AG04450 (cell line): ENCODE measurements around the gene IGDCC3. TPM values are rescaled to one million over a fixed set of nuclear protein-coding genes. Genes with fewer than 3 reads are reported as not detected.
A peak's percentile ranks its signal among the peaks of the same experiment; 100 is the strongest.

Source experiments
- CTCF ChIA-PET: fragments of 300-600, 350-600 bp; formaldehyde crosslinking; extraction: SDS; loops from one replicate; lab custom pipeline; 2022; ENCODE audit warnings: antibody characterized with exemption, inconsistent platforms; lab: Charles Lee
- POLR2A ChIA-PET: fragments of 350-600 bp; formaldehyde crosslinking; extraction: SDS; loops from one replicate; lab custom pipeline; 2021; ENCODE audit warnings: antibody characterized with exemption, inconsistent platforms; lab: Yijun Ruan, JAX
- DNase-seq: peaks from one replicate; pipeline ENCODE4 v3.0.0-alpha.2; 2011; ENCODE audit warnings: low read depth, low spot score
- H3K27ac ChIP-seq: one replicate; pipeline ENCODE4 v1.5.1; 2012; ENCODE audit warnings: low read depth, low read length, control low read depth
- H3K27me3 ChIP-seq: one replicate; pipeline ENCODE4 v1.6.0; 2012; ENCODE audit warnings: low read length; ENCODE audit not compliant: control insufficient read depth, insufficient read depth
- H3K4me3 ChIP-seq: 2 replicates; pipeline ENCODE4 v1.5.1; 2011; ENCODE audit warnings: mild to moderate bottlenecking, low read depth, low read length, control low read depth
- H3K9me3 ChIP-seq: 2 replicates; pipeline ENCODE4 v1.5.1; 2012; ENCODE audit warnings: low read length; ENCODE audit not compliant: control insufficient read depth, insufficient read depth
- CTCF ChIP-seq: IDR thresholded peaks from 2 replicates; pipeline ENCODE4 v1.5.1; 2011; ENCODE audit warnings: low read depth, low read length, control low read depth, inconsistent platforms
- polyA plus RNA-seq: library from polyadenylated mRNA; depleted of rRNA; stranded (reverse); fragments of >200 nt; gene quantifications from 2 replicates; pipeline ENCODE4 v1.2.3, GENCODE V29; 2011

IGDCC3 gene
- polyA plus RNA-seq, 1 experiment: 0.11 TPM

- TF ChIP-seq CTCF: no peak
- H3K4me3 ChIP-seq: no peak overlapping the region
- H3K9me3 ChIP-seq: peaks cover 3% of the 10 kb centered on the region; the same call in 1 of the 2 replicates
- POLR2A ChIA-PET: interaction anchor here (0.6 to 2.9 kb wide), 11 partner anchors 11 to 237 kb away, joined by 3 to 55 read pairs (median 5); partner anchors contain the start of genes CLPX and RASL12
- CTCF ChIA-PET: interaction anchor here (0.6 to 1.9 kb wide), 2 partner anchors 19 to 24 kb away, joined by 5 read pairs; partner anchors contain the start of gene PARP16
- no peak for DNase-seq
- no peak overlapping the region for H3K27ac ChIP-seq
- H3K27me3 ChIP-seq: no peaks in the 10 kb centered on the region
These were observed 72.0 kb downstream of the IGDCC3 start for GRCh38 chr15:65305776-65306175.

GRCh38 chr15:65305150-65305758, 72.5 kb downstream of the IGDCC3 start:
- DNase-seq: no peak
- ChIA-PET POLR2A (interaction anchor here (0.5 to 2.9 kb wide), 39 partner anchors 8 to 1484 kb away, joined by 3 to 55 read pairs (median 4); partner anchors contain the start of genes CLPX, HACD3, PARP16 and PDCD7), CTCF (interaction anchor here (0.6 to 1.9 kb wide), 4 partner anchors 14 to 124 kb away, joined by 5 read pairs; partner anchors contain the start of gene PARP16)
- no peak overlapping the region for H3K4me3 ChIP-seq
- H3K27me3 ChIP-seq: no peaks in the 10 kb centered on the region
- peak overlapping the region; percentile 57 for H3K27ac ChIP-seq
- H3K9me3 ChIP-seq: peaks cover 3% of the 10 kb centered on the region; the same call in 1 of the 2 replicates
- no peak for TF ChIP-seq CTCF

- H3K4me3 ChIP-seq: peak within 1 kb of the TSS; percentile 58
- peaks cover 3% of the 10 kb centered on the region; the same call in 1 of the 2 replicates for H3K9me3 ChIP-seq
- H3K27me3 ChIP-seq: no peaks in the 10 kb centered on the region
- CTCF ChIA-PET: interaction anchor here (0.6 to 1.9 kb wide), 3 partner anchors 14 to 123 kb away, joined by 5 read pairs; partner anchors contain the start of gene PARP16
- POLR2A ChIA-PET: interaction anchor here (0.6 to 2.9 kb wide), 36 partner anchors 8 to 1485 kb away, joined by 3 to 55 read pairs (median 4); partner anchors contain the start of genes CLPX, HACD3, PARP16 and PDCD7
- H3K27ac ChIP-seq: peak within 1 kb of the TSS; percentile 58
- DNase-seq: peak; percentile 95
- TF ChIP-seq CTCF: peak; percentile 89
These were observed 73.2 kb downstream of the IGDCC3 start, which contains the start of gene RNU5B-1 for GRCh38 chr15:65304381-65305149. RNU5B-1 (plus strand) TSS chr15:65304677.

GRCh38 chr15:65303687-65304380, 74.0 kb downstream of the IGDCC3 start:
- peak overlapping the region; percentile 58 for H3K27ac ChIP-seq
- H3K27me3 ChIP-seq: no peaks in the 10 kb centered on the region
- H3K4me3 ChIP-seq: peak overlapping the region; percentile 58
- no peak for TF ChIP-seq CTCF
- peaks cover 3% of the 10 kb centered on the region; the same call in 1 of the 2 replicates for H3K9me3 ChIP-seq
- CTCF ChIA-PET: interaction anchor here (0.6 to 0.7 kb wide), 2 partner anchors 119 to 284 kb away, joined by 4 read pairs; partner anchors contain the start of gene CLPX
- DNase-seq: peak; percentile 18
- POLR2A ChIA-PET: interaction anchor here (0.6 to 2.9 kb wide), 14 partner anchors 7 to 390 kb away, joined by 3 to 55 read pairs (median 6); partner anchors contain the start of genes CLPX, PARP16 and RNU5A-1
